ENCODE data around the gene MMP28.

The MMP28 gene

GRCh38 chr17:35801583-35802224, 6.3 kb upstream of the MMP28 start:
- no peaks in the 10 kb centered on the region for H3K9me3 ChIP-seq (ENCODE audit: insufficient read depth, low read length)
- H3K9ac ChIP-seq (ENCODE audit: low read length), result no peak overlapping the region
- H3K4me2 ChIP-seq (ENCODE audit: low read depth, low read length, poor library complexity, severe bottlenecking), result no peak overlapping the region
- TF ChIP-seq, protein P1, sequence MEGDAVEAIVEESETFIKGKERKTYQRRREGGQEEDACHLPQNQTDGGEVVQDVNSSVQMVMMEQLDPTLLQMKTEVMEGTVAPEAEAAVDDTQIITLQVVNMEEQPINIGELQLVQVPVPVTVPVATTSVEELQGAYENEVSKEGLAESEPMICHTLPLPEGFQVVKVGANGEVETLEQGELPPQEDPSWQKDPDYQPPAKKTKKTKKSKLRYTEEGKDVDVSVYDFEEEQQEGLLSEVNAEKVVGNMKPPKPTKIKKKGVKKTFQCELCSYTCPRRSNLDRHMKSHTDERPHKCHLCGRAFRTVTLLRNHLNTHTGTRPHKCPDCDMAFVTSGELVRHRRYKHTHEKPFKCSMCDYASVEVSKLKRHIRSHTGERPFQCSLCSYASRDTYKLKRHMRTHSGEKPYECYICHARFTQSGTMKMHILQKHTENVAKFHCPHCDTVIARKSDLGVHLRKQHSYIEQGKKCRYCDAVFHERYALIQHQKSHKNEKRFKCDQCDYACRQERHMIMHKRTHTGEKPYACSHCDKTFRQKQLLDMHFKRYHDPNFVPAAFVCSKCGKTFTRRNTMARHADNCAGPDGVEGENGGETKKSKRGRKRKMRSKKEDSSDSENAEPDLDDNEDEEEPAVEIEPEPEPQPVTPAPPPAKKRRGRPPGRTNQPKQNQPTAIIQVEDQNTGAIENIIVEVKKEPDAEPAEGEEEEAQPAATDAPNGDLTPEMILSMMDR (IDR thresholded peaks at IDR 0.05; ENCODE audit: insufficient read depth, low read length, poor library complexity, severe bottlenecking), result no peak
- no peak for TF ChIP-seq EZH2phosphoT487 (conservative IDR thresholded peaks at IDR 0.05; ENCODE audit: low read length)
- no peaks in the 10 kb centered on the region for H3K36me3 ChIP-seq (ENCODE audit: low read length)
- no peaks in the 10 kb centered on the region for H4K20me1 ChIP-seq (ENCODE audit: low read depth, low read length)
- no peak overlapping the region for H3K27ac ChIP-seq (ENCODE audit: low read depth, low read length)
- no peaks in the 10 kb centered on the region for H3F3A ChIP-seq (ENCODE audit: insufficient read depth)
- H3K79me2 ChIP-seq (ENCODE audit: insufficient read depth, low read length), result no peaks in the 10 kb centered on the region
- H3K27me3 ChIP-seq (ENCODE audit: low read length), result no peaks in the 10 kb centered on the region
- H3K9me2 ChIP-seq (replicated peaks; ENCODE audit: insufficient read depth, low read length), result no peaks in the 10 kb centered on the region
- no peak overlapping the region for H3K4me3 ChIP-seq (ENCODE audit: insufficient read depth, low read length, poor library complexity, severe bottlenecking)
- H2AFZ ChIP-seq (ENCODE audit: low read depth, low read length, severe bottlenecking), result no peak overlapping the region

GRCh38 chr17:35799942-35800341, 4.5 kb upstream of the MMP28 start:
- no peaks in the 10 kb centered on the region for H3K27me3 ChIP-seq (ENCODE audit: low read length)
- no peaks in the 10 kb centered on the region for H3K36me3 ChIP-seq (ENCODE audit: low read length)
- no peaks in the 10 kb centered on the region for H4K20me1 ChIP-seq (ENCODE audit: low read depth, low read length)
- H3K79me2 ChIP-seq (ENCODE audit: insufficient read depth, low read length), result no peaks in the 10 kb centered on the region
- H3K4me2 ChIP-seq (ENCODE audit: low read depth, low read length, poor library complexity, severe bottlenecking), result no peak overlapping the region
- no peak overlapping the region for H3K9ac ChIP-seq (ENCODE audit: low read length)
- no peaks in the 10 kb centered on the region for H3K9me3 ChIP-seq (ENCODE audit: insufficient read depth, low read length)
- no peaks in the 10 kb centered on the region for H3F3A ChIP-seq (ENCODE audit: insufficient read depth)
- no peak for TF ChIP-seq EZH2phosphoT487 (conservative IDR thresholded peaks at IDR 0.05; ENCODE audit: low read length)
- TF ChIP-seq, protein P1 (IDR thresholded peaks at IDR 0.05; ENCODE audit: insufficient read depth, low read length, poor library complexity, severe bottlenecking), result no peak
- no peaks in the 10 kb centered on the region for H3K9me2 ChIP-seq (replicated peaks; ENCODE audit: insufficient read depth, low read length)
- no peak overlapping the region for H2AFZ ChIP-seq (ENCODE audit: low read depth, low read length, severe bottlenecking)
- H3K27ac ChIP-seq (ENCODE audit: low read depth, low read length), result no peak overlapping the region
- no peak overlapping the region for H3K4me3 ChIP-seq (ENCODE audit: insufficient read depth, low read length, poor library complexity, severe bottlenecking)

GRCh38 chr17:35797918-35798317, 2.5 kb upstream of the MMP28 start:
- H3K9ac ChIP-seq (ENCODE audit: low read length), result no peak overlapping the region
- no peaks in the 10 kb centered on the region for H3K79me2 ChIP-seq (ENCODE audit: insufficient read depth, low read length)
- no peak overlapping the region for H3K4me3 ChIP-seq (ENCODE audit: insufficient read depth, low read length, poor library complexity, severe bottlenecking)
- no peak overlapping the region for H3K4me2 ChIP-seq (ENCODE audit: low read depth, low read length, poor library complexity, severe bottlenecking)
- H3K27ac ChIP-seq (ENCODE audit: low read depth, low read length), result no peak overlapping the region
- H3K36me3 ChIP-seq (ENCODE audit: low read length), result no peaks in the 10 kb centered on the region
- no peaks in the 10 kb centered on the region for H3K9me2 ChIP-seq (replicated peaks; ENCODE audit: insufficient read depth, low read length)
- H3K27me3 ChIP-seq (ENCODE audit: low read length), result no peaks in the 10 kb centered on the region
- H3F3A ChIP-seq (ENCODE audit: insufficient read depth), result no peaks in the 10 kb centered on the region
- no peak overlapping the region for H2AFZ ChIP-seq (ENCODE audit: low read depth, low read length, severe bottlenecking)
- no peaks in the 10 kb centered on the region for H4K20me1 ChIP-seq (ENCODE audit: low read depth, low read length)
- H3K9me3 ChIP-seq (ENCODE audit: insufficient read depth, low read length), result no peaks in the 10 kb centered on the region
- TF ChIP-seq, protein P1 (IDR thresholded peaks at IDR 0.05; ENCODE audit: insufficient read depth, low read length, poor library complexity, severe bottlenecking), result no peak
- TF ChIP-seq EZH2phosphoT487 (conservative IDR thresholded peaks at IDR 0.05; ENCODE audit: low read length), result no peak
